GM18526 (cell line): ENCODE measurements around the gene KIF17.

ENCODE experiments used
- POLR2A ChIP-seq: IDR thresholded peaks from 3 replicates; pipeline ENCODE4 v1.6.1; 2011; ENCODE audit not compliant: insufficient read length; ENCODE audit errors: extremely low read depth

The KIF17 gene

GRCh38 chr1:20720631-20721091 lies 2.9 kb upstream of the KIF17 start:
- no peak for TF ChIP-seq POLR2A

DNA sequence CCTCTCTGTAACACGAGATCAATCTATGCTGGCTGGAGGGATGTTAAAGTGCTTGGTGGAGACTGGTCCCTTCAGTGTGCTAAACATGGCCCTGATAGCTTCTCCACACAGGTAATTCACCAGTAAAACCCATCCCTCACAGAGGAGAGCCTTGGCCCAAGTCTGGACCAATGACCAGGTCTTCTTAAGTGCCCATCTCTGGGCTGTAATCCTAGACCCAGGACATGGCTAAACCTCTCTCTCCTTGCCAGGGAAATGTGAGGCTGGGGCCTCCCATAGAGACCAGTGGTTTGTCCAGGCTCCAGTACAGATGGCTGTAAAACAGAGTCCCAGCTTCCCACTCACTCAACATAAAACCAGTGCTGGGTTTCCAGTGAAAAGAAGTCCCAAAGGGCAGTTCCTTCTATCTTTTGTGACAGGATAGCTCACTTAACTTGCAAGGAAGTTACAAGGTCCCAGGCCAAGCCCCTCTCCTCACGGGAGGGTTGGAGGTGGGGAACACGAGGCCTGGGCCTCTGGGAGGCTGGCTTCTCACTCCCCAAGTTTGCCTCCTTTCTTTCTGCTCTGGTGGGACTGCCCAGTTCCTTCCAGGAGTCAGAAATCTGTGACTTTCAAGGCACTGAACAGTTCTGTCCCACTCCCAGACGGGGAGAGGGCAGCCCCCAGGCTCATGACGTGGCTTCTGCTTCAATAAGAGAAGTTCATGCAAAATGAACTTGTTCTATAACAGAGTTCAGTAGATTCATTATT lies 2.2 kb upstream of the KIF17 start:
- no peak for TF ChIP-seq POLR2A

GRCh38 chr1:20719261-20719660 lies 1.5 kb upstream of the KIF17 start:
- no peak for TF ChIP-seq POLR2A

DNA sequence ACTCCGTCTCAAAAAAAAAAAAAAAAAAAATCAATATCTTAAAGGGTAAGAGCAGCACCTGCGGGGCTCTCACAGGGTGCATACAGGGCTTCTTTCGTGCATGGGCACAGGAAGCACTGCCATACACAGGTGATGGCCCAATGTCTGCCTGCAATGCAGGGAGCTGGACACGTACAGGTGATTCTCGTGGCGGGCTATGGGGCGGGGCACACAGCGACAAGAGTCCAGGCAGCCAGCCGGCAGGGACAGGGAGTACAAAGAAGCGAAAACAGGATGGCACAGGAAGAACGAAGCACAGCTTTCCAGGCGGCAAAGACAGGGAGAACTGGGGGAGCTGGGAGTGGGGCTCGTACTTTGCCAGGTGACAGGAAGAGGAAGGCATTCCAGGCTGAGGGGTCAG lies 1.6 kb downstream of the KIF17 start:
- no peak for TF ChIP-seq POLR2A

GRCh38 chr1:20715406-20715805 lies 2.4 kb downstream of the KIF17 start:
- TF ChIP-seq POLR2A: no peak

- TF ChIP-seq POLR2A: no peak
Observed at GRCh38 chr1:20713440-20713839, 4.4 kb downstream of the KIF17 start.

DNA sequence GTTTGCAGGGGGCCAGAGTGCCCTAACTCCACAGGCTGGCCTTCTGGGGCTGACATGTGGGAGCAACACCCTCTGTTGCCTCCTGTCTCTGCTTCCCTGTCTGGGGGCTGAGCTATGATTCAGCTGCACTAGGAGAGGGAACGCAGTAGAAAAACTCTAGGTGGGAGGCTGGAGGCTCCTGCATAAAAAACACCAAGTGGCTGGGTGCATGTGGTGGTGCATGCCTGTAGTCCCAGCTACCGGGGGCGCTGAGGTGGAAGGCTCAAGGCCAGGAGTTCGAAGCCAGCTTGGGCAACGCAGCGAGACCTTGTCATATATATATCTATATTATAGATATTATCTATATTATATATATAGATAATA lies 5.6 kb downstream of the KIF17 start:
- no peak for TF ChIP-seq POLR2A

GRCh38 chr1:20711285-20712214 lies 6.3 kb downstream of the KIF17 start:
- TF ChIP-seq POLR2A: no peak

DNA sequence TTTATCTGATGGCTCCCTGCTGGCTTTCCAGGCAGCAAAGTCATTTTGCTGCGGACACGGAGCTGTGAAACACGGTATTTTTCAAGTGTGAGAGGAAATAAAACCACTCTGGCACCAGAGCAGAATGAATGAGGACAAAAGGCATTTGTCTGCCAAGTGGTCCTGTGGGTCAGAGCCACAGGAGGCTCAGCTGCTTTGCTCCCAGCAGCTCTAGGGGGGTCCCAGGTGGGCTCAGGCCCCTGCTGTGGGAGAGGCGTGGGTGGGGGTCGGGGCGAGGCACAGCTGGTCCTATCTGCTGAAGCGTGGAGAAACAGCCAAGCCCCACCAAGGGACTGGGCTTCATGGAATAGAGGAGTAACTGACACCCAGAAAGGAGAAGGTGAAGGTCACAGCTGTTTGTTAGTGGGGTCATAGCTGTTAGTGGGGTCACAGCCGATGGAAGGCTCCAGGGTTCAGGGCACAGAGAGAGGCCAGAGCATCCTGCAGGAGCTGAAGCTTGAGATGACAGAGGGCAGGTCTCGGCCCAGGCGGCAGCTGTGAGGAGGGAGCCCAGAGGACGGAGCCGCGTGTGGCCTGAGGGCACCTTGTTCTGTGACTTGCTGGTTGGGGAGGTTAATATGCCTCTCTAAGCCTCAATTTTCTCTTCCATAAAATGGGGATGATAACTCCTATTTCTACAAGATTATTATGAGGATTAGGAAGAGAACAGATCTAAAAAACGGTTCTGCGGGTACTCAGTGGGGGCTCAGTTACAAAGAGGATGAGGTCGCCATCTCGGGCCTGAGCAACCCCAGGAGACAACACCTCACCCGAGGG lies 7.1 kb downstream of the KIF17 start:
- no peak for TF ChIP-seq POLR2A

GRCh38 chr1:20709868-20710267 lies 7.9 kb downstream of the KIF17 start:
- no peak for TF ChIP-seq POLR2A

DNA sequence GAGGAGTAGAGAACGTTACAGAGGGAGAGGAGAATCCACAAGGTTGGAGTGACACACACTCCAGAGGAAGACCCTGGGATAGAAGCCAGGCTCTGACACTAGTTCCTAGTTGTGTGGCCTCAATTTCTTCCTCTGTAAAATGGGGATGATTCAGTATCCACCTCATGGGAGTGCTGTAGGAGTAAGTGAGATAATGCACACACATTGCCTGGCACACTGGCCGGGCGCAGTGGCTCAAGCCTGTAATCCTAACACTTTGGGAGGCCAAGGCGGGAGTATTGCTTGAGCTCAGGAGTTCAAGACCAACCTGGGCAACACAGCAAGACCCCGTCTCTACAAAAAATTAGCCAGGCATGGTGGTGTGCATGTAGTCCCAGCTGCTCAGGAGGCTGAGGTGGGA lies 8.9 kb downstream of the KIF17 start:
- no peak for TF ChIP-seq POLR2A

DNA sequence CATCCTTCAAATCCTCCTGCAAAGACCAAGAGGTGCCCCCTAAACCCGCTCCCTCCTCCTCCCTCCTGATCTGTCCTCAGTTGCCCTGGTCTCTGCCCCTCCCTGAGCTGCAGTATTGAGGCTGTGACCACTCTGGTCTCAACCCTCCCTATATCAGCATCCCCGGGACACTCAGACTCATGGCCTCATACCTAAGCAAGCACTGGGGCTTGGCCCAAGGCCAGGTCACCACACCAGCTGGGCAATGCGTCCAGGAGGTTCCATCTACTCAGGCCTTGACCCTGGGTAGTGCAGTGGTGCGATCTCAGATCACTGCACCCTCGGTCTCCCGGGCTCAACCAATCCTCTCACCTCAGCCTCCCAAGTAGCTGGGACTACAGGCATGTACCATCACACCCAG lies 9.8 kb downstream of the KIF17 start:
- no peak for TF ChIP-seq POLR2A

GRCh38 chr1:20706841-20707240 lies 11.0 kb downstream of the KIF17 start:
- TF ChIP-seq POLR2A: no peak

GRCh38 chr1:20705203-20705755 lies 12.5 kb downstream of the KIF17 start:
- no peak for TF ChIP-seq POLR2A
